ENCODE measurements around the gene ATP6V0A1. TPM values are rescaled to one million over a fixed set of nuclear protein-coding genes. Genes with fewer than 3 reads are reported as not detected.

ATP6V0A1 gene
- total and polyA plus RNA-seq, 2 of the 4 experiments (the other 2 are of a cell fraction), result 18.8 to 34.0 TPM

- DNase-seq (no peak), ATAC-seq (ENCODE audit: low read depth) (peak; percentile 7; the same call in 1 of the 2 replicates)
- Histone ChIP-seq H3K18ac (ENCODE audit: low read depth, low read length) (no peak overlapping the region), H3K56ac (ENCODE audit: extremely low read depth, insufficient read depth, low read length) (no peak overlapping the region), H2BK120ac (ENCODE audit: low read depth, low read length) (no peak overlapping the region), H2BK20ac (ENCODE audit: low read depth, low read length) (no peak overlapping the region), H2AFZ (replicated peaks; ENCODE audit: low read length, poor library complexity) (no peak overlapping the region), H3K9me3 (ENCODE audit: control insufficient read depth, insufficient read depth, low read length) (no peaks in the 10 kb centered on the region), H2AK5ac (ENCODE audit: low read depth, low read length) (no peak overlapping the region), H4K8ac (ENCODE audit: low read depth in 2 of 2, low read length in 2 of 2) (no peak overlapping the region), H3K27me3 (ENCODE audit: control insufficient read depth, insufficient read depth, low read length) (no peaks in the 10 kb centered on the region), H4K91ac (ENCODE audit: insufficient read depth, low read depth, low read length) (no peak overlapping the region), H3K14ac (replicated peaks; ENCODE audit: low read depth, low read length) (no peak overlapping the region), H3K36me3 (ENCODE audit: control insufficient read depth, insufficient read depth, low read length) (peaks cover 29% of the 10 kb centered on the region; the same call in 1 of the 2 replicates), H2AK9ac (replicated peaks; ENCODE audit: low read depth, low read length, poor library complexity) (no peak overlapping the region), H3K9ac (ENCODE audit: low read depth, low read length) (no peak overlapping the region), H3K79me1 (ENCODE audit: low read depth in 1 of 2, low read length in 2 of 2) (peaks cover 3 to 27% of the 10 kb centered on the region in 2 experiments), H3K4me3 (ENCODE audit: insufficient read depth, low read depth, low read length) (no peak overlapping the region), H4K5ac (ENCODE audit: low read depth, low read length) (no peak overlapping the region), H2BK5ac (ENCODE audit: low read depth, low read length, poor library complexity, severe bottlenecking) (no peak overlapping the region), H3K27ac (ENCODE audit: insufficient read depth, low read length) (no peak overlapping the region), H3K9me1 (ENCODE audit: insufficient read depth, low read length) (peaks cover 4% of the 10 kb centered on the region; the same call in 1 of the 2 replicates), H3K4me1 (ENCODE audit: control insufficient read depth, insufficient read depth, low read length) (peaks cover 3% of the 10 kb centered on the region; the same call in 1 of the 2 replicates), H4K20me1 (ENCODE audit: insufficient read depth, low read length) (no peaks in the 10 kb centered on the region; the same call in 1 of the 2 replicates), H3K4me2 (ENCODE audit: low read depth, low read length) (no peak overlapping the region), H3K4ac (ENCODE audit: low read depth, low read length) (no peak overlapping the region), H3K23ac (ENCODE audit: low read depth, low read length) (no peak overlapping the region), H2BK15ac (ENCODE audit: low read depth, low read length) (no peak overlapping the region)
- intact Hi-C loops (cut with micrococcal nuclease), result no loop called here
- ChIA-PET CTCF (no interaction called here), POLR2A (ENCODE audit: unreplicated experiment) (no interaction called here)
- dilution Hi-C loops (cut with HindIII; ENCODE audit: low sequenced_read_pairs, unreplicated experiment), result no loop called here
- in situ Hi-C loops (cut with MboI; ENCODE audit: low sequenced_read_pairs), result no loop called here
- 93% methylated on average over 3 of the region's 23 CpGs; no CpG with 5 or more reads in 1 of the 2 experiments for WGBS, 2 experiments (ENCODE audit: extremely low coverage in 2 of 2, insufficient read length in 1 of 2)
- no TSS peak for BruUV-seq (replicated peaks)
- TF ChIP-seq FOS (IDR thresholded peaks at IDR 0.05; ENCODE audit: low read depth, low read length) (no peak), BHLHE40 (IDR thresholded peaks at IDR 0.05; ENCODE audit: low read depth, low read length) (no peak), MAZ (IDR thresholded peaks at IDR 0.05; ENCODE audit: borderline replicate concordance, low read depth, low read length) (no peak), CEBPB (IDR thresholded peaks at IDR 0.05; ENCODE audit: low read depth, low read length) (no peak), RAD21 (IDR thresholded peaks at IDR 0.05; ENCODE audit: low read length) (no peak), CTCF (conservative IDR thresholded peaks at IDR 0.05; ENCODE audit: low read depth, low read length) (no peak), SMC3 (IDR thresholded peaks at IDR 0.05; ENCODE audit: low read depth, low read length) (no peak), RCOR1 (IDR thresholded peaks at IDR 0.05; ENCODE audit: insufficient replicate concordance, low read length) (no peak), USF2 (IDR thresholded peaks at IDR 0.05; ENCODE audit: low read depth, low read length) (no peak), POLR2A (IDR thresholded peaks at IDR 0.05; ENCODE audit: low read depth, low read length) (no peak), ELK1 (IDR thresholded peaks at IDR 0.05; ENCODE audit: borderline replicate concordance, low read depth, low read length) (no peak), NFE2L2 (IDR thresholded peaks at IDR 0.05; ENCODE audit: low read depth, low read length) (no peak), RFX5 (IDR thresholded peaks at IDR 0.05; ENCODE audit: low read depth, low read length) (no peak), CHD1 (IDR thresholded peaks at IDR 0.05; ENCODE audit: low read depth, low read length) (no peak), MXI1 (IDR thresholded peaks at IDR 0.05; ENCODE audit: borderline replicate concordance, low read depth, low read length) (no peak), MAFK (IDR thresholded peaks at IDR 0.05; ENCODE audit: low read depth, low read length) (no peak)
Measured at GRCh38 chr17:42547001-42547461, 88.4 kb downstream of the ATP6V0A1 start.

Measured in IMR-90 (cell line).